ENCODE data around the gene PSMA7.

Gene PSMA7

GRCh38 chr20:62137478-62138203, 5.6 kb downstream of the PSMA7 start:
- no peak for DNase-seq (ENCODE audit: low read depth in 1 of 2, low spot score in 1 of 2)

DNA sequence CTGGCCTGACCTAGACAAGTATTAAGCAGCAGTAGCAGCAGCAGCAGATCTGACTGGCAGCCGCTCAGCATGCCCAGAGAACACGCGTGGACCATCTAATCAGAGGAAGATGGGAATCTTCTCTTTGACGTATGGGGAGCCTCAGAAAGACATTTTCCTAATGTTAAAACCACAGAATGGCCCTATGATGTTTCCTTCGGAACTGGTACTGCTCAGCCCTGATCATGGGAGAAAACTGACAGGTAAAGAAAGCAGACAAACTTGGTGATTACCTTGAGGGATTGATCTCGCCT, 6.2 kb downstream of the PSMA7 start:
- no peak for DNase-seq (ENCODE audit: low read depth in 1 of 2, low spot score in 1 of 2)

DNA sequence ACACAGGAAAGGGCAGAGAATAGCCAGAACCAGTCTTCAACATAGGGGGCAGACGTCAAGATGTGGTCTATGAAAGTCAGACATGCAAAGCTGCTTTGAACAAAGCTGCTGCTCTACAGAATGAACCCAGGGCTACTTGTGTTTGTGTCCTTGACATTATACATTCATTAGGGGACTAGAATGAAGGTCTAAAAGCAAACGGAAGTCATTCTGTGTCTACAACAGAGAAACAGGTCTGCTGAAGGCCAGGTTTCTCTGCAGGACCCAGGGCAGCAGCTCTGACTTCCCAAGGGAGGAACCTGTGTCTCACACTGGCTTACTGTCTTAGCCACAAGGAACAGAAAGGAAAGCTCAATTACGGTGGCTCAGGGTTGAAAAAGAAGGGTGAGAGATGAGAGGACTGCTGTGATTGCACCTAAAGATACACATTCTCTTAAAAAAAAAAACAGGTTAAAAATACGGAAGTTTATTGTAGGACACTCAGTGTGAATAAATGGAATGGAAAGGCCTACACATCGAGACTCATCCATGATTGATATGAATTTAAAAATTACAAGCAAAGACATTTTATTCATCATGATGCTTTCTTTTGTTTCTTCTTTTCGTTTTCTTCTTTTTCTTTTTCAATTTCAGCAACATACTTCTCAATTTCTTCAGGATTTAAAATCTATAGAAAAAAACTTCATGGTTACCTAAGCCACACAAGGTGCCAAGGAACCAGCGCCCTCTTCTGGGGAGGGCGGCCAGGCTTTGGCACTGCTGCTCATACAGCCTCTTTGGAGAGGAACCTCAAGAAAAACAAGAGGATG, 6.7 kb downstream of the PSMA7 start:
- DNase-seq (ENCODE audit: low read depth in 1 of 2, low spot score in 1 of 2) = peak in 1 of 2 donors; percentile 32

DNA sequence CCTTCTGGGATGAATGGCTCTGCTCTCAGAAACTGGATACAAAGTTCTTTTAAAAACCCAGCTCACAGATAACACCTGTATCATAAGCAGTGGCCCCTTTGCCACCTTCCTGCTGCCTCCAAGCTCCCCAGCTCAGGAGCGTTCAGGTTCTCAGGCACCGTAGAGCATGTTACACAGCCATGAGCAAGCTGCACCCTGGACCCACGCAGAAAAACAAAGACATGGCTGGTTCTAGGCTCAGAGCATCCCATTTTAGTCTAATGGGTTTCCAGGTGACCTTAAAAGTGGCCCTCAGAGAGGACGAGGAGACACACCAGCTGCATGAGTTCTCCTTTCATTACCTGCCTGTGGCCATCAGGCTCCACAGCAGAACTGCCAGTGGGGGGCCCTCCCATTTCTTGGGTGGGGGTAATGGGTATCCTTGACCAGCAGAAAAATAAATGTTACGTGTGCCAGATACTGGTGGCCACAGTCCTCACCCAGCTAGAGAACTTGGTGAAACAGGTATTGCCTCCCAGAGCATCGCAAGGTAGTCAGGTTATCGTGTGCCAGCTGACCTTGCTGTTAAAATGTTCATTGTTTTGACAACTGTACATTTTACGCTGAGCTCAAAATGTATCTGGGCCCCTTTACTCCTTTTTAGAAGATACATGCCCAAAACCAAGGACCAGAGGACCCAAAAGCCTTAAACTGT, 7.5 kb downstream of the PSMA7 start:
- no peak for DNase-seq (ENCODE audit: low read depth in 1 of 2, low spot score in 1 of 2)

DNA sequence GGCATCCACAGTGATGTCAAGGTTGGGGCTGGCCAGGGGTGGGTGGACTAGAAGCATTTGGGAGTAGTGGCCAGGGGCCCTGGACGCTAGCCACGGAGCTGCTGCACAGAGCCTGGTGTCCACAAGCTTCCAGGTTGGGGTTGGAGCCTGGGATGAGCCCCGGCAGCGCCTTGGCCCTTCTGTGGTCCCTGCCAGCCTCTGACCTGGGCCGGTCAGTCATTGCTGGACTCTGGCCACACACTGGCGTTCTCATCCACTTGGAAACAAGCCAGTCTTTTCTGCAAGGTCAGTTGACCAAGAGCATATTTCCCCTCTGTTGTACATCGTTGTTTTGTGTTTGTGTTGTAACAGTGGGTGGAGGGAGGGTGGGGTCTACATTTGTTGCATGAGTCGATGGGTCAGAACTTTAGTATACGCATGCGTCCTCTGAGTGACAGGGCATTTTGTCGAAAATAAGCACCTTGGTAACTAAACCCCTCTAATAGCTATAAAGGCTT, 8.4 kb downstream of the PSMA7 start:
- DNase-seq (ENCODE audit: low read depth in 1 of 2, low spot score in 1 of 2) = no peak

GRCh38 chr20:62133864-62134263, 9.3 kb downstream of the PSMA7 start:
- DNase-seq (ENCODE audit: low read depth in 1 of 2, low spot score in 1 of 2) = no peak

DNA sequence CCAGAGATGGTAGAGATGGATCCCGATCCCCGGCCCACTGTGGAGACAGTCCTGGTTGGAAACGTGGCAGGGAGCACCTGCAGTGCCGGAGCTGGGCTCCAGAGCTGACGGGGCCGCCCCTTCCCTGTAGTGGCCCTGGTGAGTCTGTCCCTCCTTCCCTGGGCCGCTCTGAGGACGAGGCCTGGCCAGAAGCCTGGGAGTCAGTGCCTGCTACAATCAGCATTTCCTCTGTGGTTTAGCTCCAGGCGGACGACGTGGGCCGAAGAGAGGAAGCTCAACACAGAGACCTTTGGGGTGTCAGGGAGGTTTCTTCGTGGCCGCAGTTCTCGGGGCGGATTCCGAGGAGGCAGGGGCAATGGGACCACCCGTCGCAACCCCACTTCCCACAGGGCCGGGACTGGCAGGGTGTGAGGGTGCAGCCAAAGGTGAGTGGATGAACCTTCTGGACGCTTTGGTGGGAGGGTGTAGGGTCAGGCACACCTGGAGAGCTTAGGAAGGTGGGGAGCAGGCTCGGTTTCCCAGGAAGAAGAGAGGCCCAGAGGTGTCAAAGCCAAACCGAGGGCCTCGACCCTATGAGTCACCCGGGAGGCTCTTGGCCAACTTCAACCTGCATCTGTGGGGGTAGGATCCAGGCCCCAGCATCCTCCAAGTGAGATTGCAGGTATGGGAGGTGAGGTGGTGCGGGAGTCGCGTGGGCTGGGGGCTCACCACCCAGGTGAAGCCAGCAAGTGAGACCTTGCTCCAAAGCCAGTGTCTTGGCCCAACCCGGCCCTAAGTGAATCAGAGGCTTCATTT, 9.9 kb downstream of the PSMA7 start:
- DNase-seq (ENCODE audit: low read depth in 1 of 2, low spot score in 1 of 2) = no peak

DNA sequence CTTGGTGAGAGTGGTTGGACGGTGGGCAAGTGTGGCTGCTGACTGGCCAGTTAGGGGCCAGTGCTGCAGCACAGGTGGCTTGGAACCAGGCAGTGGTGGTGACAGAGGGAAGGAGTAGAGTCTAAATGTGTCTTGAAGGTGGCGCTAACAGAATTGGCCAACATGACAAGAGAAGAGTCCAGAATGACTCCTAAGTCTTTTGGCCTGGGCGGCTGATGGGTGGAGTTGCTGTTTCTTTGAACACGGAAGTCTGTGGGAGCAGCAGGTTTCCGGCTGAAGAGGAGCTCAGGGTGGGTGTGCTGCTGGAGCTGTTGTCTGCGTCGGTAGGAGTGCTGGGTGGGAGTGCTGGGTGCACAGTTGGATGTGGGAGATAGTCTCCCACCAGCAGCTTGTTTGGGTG, 10.8 kb downstream of the PSMA7 start:
- no peak for DNase-seq (ENCODE audit: low read depth in 1 of 2, low spot score in 1 of 2)

- DNase-seq (ENCODE audit: low read depth in 1 of 2, low spot score in 1 of 2) = no peak
Observed at GRCh38 chr20:62131560-62132320, 11.5 kb downstream of the PSMA7 start.

- DNase-seq (ENCODE audit: low read depth in 1 of 2, low spot score in 1 of 2) = no peak
Observed at GRCh38 chr20:62129731-62130531, 13.3 kb downstream of the PSMA7 start.

- DNase-seq (ENCODE audit: low read depth in 1 of 2, low spot score in 1 of 2) = no peak
Observed at GRCh38 chr20:62128502-62128901, 14.7 kb downstream of the PSMA7 start.

- no peak for DNase-seq (ENCODE audit: low read depth in 1 of 2, low spot score in 1 of 2)
Observed at GRCh38 chr20:62127799-62128198, 15.4 kb downstream of the PSMA7 start.

DNA sequence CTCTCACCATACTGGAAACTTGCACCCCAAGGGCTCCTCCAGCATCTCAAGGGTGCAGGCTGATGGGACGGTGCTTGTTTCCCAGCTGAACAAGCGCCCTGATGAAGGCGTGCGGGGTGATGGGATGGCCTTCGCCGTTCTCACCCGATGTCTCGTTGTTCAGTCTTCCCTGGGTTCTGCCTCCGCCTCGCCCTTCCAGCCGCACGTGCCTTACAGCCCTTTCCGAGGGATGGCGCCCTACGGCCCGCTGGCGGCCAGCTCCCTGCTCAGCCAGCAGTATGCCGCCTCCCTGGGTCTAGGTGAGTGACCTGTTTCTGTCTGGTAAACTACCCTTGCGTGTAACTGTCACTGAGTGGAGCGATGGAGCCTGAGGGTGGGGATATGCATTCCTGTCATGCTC, 17.1 kb downstream of the PSMA7 start:
- no peak for DNase-seq (ENCODE audit: low read depth in 1 of 2, low spot score in 1 of 2)

DNA sequence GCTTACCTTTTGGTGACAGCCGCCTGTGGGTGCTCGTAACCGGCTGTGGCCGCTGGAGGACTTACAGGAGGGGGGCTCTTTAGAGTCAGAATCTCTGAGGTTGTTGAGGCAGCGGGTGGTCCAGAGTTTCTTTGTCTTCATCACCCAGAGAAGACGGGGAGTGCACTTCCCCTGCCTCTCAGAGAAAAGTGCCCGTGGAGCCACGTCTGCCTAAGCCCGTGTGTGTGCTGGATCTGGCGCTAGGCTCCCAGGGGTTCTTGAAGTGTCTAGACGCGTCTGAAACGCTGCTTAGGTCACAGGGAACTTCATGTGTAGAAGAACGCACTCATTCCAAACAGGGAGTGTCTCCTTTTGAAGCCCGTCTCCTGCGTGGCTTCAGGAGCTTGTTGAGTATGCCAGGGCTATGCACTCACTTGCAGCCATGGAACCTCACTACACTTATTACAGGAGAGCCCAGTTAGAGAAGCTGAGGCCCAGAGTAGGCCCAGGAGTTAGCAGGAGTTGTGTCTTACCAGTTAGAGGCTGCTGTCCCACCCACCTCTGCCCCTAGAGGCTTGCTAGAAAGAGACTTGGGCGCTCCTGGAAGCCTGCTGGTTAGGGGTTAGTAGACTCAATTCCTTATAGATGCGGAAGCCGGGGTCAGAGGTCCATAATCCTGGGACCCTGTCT, 19.6 kb downstream of the PSMA7 start:
- DNase-seq (ENCODE audit: low read depth in 1 of 2, low spot score in 1 of 2) = no peak

DNA sequence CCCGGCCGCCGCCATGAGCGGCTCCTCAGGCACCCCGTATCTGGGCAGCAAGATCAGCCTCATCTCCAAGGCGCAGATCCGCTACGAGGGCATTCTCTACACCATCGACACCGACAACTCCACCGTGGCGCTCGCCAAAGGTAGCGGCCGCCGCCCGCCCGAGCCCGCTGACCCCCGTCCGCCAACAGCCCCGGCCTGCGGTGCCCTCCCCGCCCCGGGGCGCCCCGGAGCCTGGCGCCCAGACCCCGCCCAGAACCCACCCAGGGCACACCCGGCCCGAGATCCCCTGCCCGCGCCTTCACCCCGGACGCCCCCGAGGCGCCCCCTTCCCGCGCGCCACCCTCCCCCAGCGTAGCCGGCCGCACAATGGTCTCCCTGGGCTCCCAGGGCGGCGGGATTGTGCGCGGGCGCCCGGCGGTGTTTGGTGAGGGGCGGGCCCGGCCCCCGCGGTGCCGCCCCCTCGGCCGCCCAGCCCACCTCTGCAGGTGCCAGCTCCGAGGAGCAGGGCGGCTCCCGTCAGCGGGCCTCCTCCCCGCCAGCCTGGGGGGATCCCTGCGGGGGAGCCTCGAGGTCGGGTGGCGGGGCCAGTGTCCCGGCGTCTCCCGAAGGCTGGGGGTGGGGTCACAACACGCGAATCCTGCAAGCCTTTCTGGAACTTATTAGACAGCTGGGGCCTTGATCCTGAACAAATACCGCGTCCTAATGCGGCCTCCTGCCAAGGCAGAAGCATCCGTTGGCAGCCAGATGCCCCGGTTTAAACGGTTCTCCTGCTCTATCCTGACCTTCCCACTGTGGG, 20.3 kb downstream of the PSMA7 start:
- no peak for DNase-seq (ENCODE audit: low read depth in 1 of 2, low spot score in 1 of 2)

- DNase-seq (ENCODE audit: low read depth in 1 of 2, low spot score in 1 of 2) = peak; percentile 94 to 98
Observed at GRCh38 chr20:62121776-62122653, 21.2 kb downstream of the PSMA7 start, which contains the start of gene LSM14B. TSS of gene LSM14B (plus strand) at chr20:62122475. CDS start at chr20:62122667, 192 bp downstream.
